Osteocyte (in vitro differentiated cells): ENCODE measurements around the gene TCIRG1. TPM values are rescaled to one million over a fixed set of nuclear protein-coding genes. Genes with fewer than 3 reads are reported as not detected.
A peak's percentile ranks its signal among the peaks of the same experiment; 100 is the strongest.

Source experiments
- DNase-seq: peaks from one replicate; pipeline ENCODE4 v3.0.0; 2021; ENCODE audit warnings: mixed read lengths; ENCODE audit not compliant: unreplicated experiment; ENCODE audit errors: extremely low spot score
- H3K27ac Mint-ChIP-seq: one replicate; pipeline ENCODE4 v1.8.0; 2021; ENCODE audit warnings: mild to moderate bottlenecking, mixed read lengths; ENCODE audit not compliant: unreplicated experiment
- H3K27me3 Mint-ChIP-seq: one replicate; pipeline ENCODE4 v1.8.0; 2021; ENCODE audit warnings: mixed read lengths; ENCODE audit not compliant: unreplicated experiment
- H3K36me3 Mint-ChIP-seq: one replicate; pipeline ENCODE4 v1.8.0; 2021; ENCODE audit warnings: mixed read lengths; ENCODE audit not compliant: unreplicated experiment
- H3K4me1 Mint-ChIP-seq: one replicate; pipeline ENCODE4 v1.8.0; 2021; ENCODE audit warnings: mixed read lengths; ENCODE audit not compliant: unreplicated experiment
- H3K4me3 Mint-ChIP-seq: one replicate; pipeline ENCODE4 v1.8.0; 2021; ENCODE audit warnings: mild to moderate bottlenecking, moderate library complexity, mixed read lengths; ENCODE audit not compliant: unreplicated experiment
- H3K9me3 Mint-ChIP-seq: one replicate; pipeline ENCODE4 v1.8.0; 2021; ENCODE audit warnings: mixed read lengths; ENCODE audit not compliant: unreplicated experiment
- total RNA-seq: library from RNA; stranded (reverse); gene quantifications from 2 replicates; pipeline ENCODE4 v1.2.1, GENCODE V29; 2021
- TF ChIP-seq, protein P1 (sequence below): fragments of 200-600 bp; sonication (generic); IDR thresholded peaks from 2 replicates; pipeline ENCODE4 v1.5.0; 2021; ENCODE audit warnings: antibody characterized with exemption, mild to moderate bottlenecking, moderate library complexity

The TCIRG1 gene
- total RNA-seq, 1 donor from 2014 or later: 53.0 TPM

DNA sequence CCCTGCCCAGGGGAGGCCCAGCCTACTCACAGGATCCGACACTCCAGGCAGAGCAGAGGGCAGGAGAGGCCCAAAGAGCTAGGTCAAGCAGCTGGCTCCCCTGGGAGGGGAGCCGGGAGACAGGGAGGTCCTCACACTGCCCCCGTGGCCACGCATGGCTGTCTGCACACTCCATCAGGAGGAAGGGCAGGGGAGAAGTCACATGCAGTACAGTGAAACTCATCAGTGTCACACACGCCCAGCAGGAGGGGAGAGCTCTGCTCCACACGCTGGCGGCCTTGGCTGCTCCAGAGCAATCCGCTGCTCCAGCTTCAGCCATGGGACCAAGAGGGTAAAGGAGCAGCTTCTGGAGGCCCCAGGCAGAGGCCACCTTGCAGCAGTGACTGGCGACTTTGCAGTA, 14.3 kb downstream of the TCIRG1 start:
- DNase-seq: no peak
- Mint-ChIP-seq H3K4me3 (no peak overlapping the region), H3K36me3 (peaks cover 16% of the 10 kb centered on the region), H3K4me1 (peaks cover 7% of the 10 kb centered on the region), H3K27me3 (no peaks in the 10 kb centered on the region), H3K27ac (no peak overlapping the region), H3K9me3 (no peaks in the 10 kb centered on the region)
- TF ChIP-seq, protein P1, sequence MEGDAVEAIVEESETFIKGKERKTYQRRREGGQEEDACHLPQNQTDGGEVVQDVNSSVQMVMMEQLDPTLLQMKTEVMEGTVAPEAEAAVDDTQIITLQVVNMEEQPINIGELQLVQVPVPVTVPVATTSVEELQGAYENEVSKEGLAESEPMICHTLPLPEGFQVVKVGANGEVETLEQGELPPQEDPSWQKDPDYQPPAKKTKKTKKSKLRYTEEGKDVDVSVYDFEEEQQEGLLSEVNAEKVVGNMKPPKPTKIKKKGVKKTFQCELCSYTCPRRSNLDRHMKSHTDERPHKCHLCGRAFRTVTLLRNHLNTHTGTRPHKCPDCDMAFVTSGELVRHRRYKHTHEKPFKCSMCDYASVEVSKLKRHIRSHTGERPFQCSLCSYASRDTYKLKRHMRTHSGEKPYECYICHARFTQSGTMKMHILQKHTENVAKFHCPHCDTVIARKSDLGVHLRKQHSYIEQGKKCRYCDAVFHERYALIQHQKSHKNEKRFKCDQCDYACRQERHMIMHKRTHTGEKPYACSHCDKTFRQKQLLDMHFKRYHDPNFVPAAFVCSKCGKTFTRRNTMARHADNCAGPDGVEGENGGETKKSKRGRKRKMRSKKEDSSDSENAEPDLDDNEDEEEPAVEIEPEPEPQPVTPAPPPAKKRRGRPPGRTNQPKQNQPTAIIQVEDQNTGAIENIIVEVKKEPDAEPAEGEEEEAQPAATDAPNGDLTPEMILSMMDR: no peak

GRCh38 chr11:68053981-68054812, 15.4 kb downstream of the TCIRG1 start:
- peak overlapping the region; percentile 38 for H3K27ac Mint-ChIP-seq
- no peak for DNase-seq
- no peak overlapping the region for H3K4me3 Mint-ChIP-seq
- H3K4me1 Mint-ChIP-seq: peaks cover 7% of the 10 kb centered on the region
- TF ChIP-seq, protein P1: no peak
- H3K27me3 Mint-ChIP-seq: no peaks in the 10 kb centered on the region
- peaks cover 22% of the 10 kb centered on the region for H3K36me3 Mint-ChIP-seq
- no peaks in the 10 kb centered on the region for H3K9me3 Mint-ChIP-seq

DNA sequence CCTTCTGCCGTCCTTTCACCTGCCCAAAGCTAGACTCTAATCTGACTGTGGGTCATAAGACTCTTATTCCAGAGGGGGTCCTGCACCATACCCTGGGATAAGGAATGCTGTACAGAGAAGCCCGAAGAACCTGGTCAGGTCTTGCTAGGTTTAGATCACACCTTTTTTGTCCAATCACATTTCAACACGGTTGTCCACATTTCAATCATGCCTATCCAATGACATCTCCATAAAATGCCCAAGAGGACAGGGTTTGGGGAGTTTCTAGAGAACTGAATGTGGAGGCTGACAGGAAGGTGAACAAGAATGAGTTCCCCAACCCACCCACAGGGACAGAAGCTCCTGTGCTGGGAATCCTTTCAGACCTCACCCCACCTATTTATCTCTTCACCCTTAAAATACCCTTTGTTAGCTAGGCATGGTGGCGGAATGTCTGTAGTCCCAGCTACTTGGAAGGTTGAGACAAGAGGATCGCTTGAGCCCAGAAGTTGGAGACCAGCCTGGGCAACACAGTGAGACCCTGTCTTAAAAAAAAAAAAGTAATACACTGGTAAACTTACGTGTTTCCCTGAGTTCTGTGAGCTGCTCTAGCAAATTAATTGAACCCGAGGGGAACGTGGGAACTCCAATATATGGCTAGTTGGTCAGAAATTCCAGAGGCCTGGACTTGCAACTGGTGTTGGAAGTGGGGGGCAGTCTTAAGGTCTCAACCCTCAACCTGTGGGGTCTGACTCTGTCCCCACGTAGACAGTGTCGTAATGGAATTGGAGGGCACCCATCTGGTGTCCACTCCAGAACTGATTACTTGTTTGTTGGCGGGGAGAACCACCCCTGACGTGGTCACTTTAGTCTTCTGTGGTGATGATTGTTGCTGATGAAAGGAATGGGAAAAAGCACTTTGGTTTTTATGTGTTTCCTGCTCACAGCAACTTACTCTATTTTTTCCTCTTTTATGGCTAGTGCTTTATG, 17.8 kb downstream of the TCIRG1 start:
- Mint-ChIP-seq H3K4me3 (no peak overlapping the region), H3K27me3 (no peaks in the 10 kb centered on the region), H3K9me3 (peaks cover 3% of the 10 kb centered on the region), H3K27ac (no peak overlapping the region), H3K4me1 (peaks cover 5% of the 10 kb centered on the region), H3K36me3 (peaks cover 37% of the 10 kb centered on the region)
- no peak for DNase-seq
- TF ChIP-seq, protein P1: no peak

DNA sequence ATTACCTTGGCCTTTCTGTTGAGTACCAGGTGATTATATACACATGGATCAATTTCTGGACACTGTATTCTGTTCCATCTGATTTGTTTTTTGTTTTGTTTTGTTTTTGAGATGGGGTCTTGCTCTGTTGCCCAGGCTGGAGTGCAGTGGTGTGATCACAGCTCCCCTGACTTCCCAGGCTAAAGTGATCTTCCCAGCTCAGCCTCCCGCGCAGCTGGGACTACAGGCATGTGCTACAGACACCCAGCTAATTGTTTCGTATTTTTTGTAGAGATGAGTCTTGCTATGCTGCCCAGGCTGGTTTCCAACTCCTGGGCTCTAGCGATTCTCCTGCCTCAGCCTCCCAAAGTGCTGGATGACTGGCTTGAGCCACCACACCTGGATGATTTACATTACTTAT, 19.0 kb downstream of the TCIRG1 start:
- peaks cover 3% of the 10 kb centered on the region for H3K9me3 Mint-ChIP-seq
- no peak overlapping the region for H3K4me3 Mint-ChIP-seq
- no peak overlapping the region for H3K27ac Mint-ChIP-seq
- H3K4me1 Mint-ChIP-seq: peaks cover 5% of the 10 kb centered on the region
- peaks cover 44% of the 10 kb centered on the region for H3K36me3 Mint-ChIP-seq
- no peaks in the 10 kb centered on the region for H3K27me3 Mint-ChIP-seq
- no peak for DNase-seq
- TF ChIP-seq, protein P1: no peak

DNA sequence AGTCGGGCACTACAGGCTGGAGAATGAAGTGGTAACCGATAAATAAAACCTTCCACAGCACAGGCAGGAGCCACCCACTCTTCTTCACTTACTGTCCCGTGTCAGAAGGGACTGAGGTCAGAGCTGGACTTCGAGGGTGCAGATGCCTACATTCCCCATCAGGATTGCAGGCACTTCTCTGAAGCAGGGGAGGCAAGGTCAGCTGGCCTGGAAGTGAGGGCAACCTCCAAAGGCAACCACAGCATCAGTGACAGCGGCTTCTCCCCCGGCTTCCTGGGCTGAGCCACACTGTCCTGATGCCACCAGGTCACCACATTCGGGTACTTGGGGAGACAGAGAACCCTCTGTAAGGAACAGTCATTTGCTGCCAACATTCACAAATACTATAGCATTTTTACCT, 22.7 kb downstream of the TCIRG1 start:
- H3K4me1 Mint-ChIP-seq: no peaks in the 10 kb centered on the region
- H3K27me3 Mint-ChIP-seq: no peaks in the 10 kb centered on the region
- no peak overlapping the region for H3K27ac Mint-ChIP-seq
- TF ChIP-seq, protein P1: no peak
- peaks cover 3% of the 10 kb centered on the region for H3K9me3 Mint-ChIP-seq
- H3K4me3 Mint-ChIP-seq: no peak overlapping the region
- peaks cover 65% of the 10 kb centered on the region for H3K36me3 Mint-ChIP-seq
- no peak for DNase-seq
